RWPE2 (cell line): ENCODE results near the gene PCDHGB4.
"Not testable (repeated sequence)": the region's sequence is repeated elsewhere in the genome, so short reads cannot be mapped to it uniquely, and the experiment has no call there.

ENCODE experiments used
- ATAC-seq: fragments of 200-7000 bp; cut with Tn5 transposase; 3 replicates; pipeline ENCODE4 v1.9.1; 2021; ENCODE audit warnings: low read depth
- DNase-seq: peaks from one replicate; pipeline ENCODE4 v3.0.0-alpha.2; 2020; ENCODE audit warnings: low spot score
- H3K27ac ChIP-seq: fragments of 450-650 bp; 2 replicates; pipeline ENCODE4 v1.5.1; 2017; ENCODE audit warnings: mild to moderate bottlenecking; ENCODE audit not compliant: poor library complexity, severe bottlenecking
- H3K27me3 ChIP-seq: fragments of 250-450 bp; sonication (Bioruptor Pico); 2 replicates; pipeline ENCODE4 v1.5.1; 2021; ENCODE audit warnings: mild to moderate bottlenecking, moderate library complexity; ENCODE audit not compliant: insufficient read depth, poor library complexity, severe bottlenecking
- H3K36me3 ChIP-seq: fragments of 250-450 bp; sonication (Bioruptor Pico); 2 replicates; pipeline ENCODE4 v1.5.1; 2020; ENCODE audit warnings: low read depth, mild to moderate bottlenecking, moderate library complexity
- H3K4me1 ChIP-seq: fragments of 250-450 bp; sonication (Bioruptor Pico); 2 replicates; pipeline ENCODE4 v1.5.1; 2021; ENCODE audit warnings: mild to moderate bottlenecking, moderate library complexity; ENCODE audit not compliant: insufficient read depth, poor library complexity, severe bottlenecking
- H3K4me3 ChIP-seq: fragments of 250-450 bp; sonication (Bioruptor Pico); 2 replicates; pipeline ENCODE4 v1.5.1; 2021; ENCODE audit warnings: mild to moderate bottlenecking, moderate library complexity; ENCODE audit not compliant: severe bottlenecking
- H3K9me3 ChIP-seq: fragments of 250-450 bp; sonication (Bioruptor Pico); 2 replicates; pipeline ENCODE4 v1.5.1; 2021; ENCODE audit warnings: mild to moderate bottlenecking, moderate library complexity; ENCODE audit not compliant: severe bottlenecking
- TF ChIP-seq, protein P1 (sequence below): fragments of 450-650 bp; IDR thresholded peaks from one replicate; pipeline ENCODE4 v1.5.1; 2017; ENCODE audit warnings: mild to moderate bottlenecking, moderate library complexity; ENCODE audit not compliant: poor library complexity, severe bottlenecking

Gene PCDHGB4

DNA sequence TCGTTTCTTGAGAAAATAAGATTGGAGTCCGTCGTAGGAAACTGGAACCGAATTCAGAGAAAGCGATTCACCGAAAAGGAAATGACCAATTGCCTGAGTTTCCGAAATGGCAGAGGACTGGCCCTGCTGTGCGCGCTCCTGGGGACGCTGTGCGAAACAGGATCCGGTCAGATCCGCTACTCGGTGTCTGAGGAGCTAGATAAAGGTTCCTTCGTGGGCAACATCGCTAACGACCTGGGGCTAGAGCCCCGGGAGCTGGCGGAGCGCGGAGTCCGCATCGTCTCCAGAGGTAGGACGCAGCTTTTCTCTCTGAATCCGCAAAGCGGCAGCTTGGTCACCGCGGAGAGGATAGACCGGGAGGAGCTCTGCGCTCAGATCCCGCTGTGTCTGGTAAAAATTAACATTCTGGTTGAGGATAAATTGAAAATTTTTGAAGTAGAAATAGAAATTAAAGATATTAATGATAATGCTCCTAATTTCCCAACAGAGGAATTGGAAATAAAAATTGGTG lies 43.5 kb upstream of the PCDHGB4 start:
- peak overlapping the region; percentile 5 for H3K4me3 ChIP-seq
- no peak overlapping the region for H3K27ac ChIP-seq
- peaks cover 80% of the 10 kb centered on the region for H3K27me3 ChIP-seq
- no peak for ATAC-seq
- H3K9me3 ChIP-seq, result peaks cover 7% of the 10 kb centered on the region
- H3K36me3 ChIP-seq, result no peaks in the 10 kb centered on the region
- H3K4me1 ChIP-seq, result no peaks in the 10 kb centered on the region
- no peak for DNase-seq
- TF ChIP-seq, protein P1, sequence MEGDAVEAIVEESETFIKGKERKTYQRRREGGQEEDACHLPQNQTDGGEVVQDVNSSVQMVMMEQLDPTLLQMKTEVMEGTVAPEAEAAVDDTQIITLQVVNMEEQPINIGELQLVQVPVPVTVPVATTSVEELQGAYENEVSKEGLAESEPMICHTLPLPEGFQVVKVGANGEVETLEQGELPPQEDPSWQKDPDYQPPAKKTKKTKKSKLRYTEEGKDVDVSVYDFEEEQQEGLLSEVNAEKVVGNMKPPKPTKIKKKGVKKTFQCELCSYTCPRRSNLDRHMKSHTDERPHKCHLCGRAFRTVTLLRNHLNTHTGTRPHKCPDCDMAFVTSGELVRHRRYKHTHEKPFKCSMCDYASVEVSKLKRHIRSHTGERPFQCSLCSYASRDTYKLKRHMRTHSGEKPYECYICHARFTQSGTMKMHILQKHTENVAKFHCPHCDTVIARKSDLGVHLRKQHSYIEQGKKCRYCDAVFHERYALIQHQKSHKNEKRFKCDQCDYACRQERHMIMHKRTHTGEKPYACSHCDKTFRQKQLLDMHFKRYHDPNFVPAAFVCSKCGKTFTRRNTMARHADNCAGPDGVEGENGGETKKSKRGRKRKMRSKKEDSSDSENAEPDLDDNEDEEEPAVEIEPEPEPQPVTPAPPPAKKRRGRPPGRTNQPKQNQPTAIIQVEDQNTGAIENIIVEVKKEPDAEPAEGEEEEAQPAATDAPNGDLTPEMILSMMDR, result peak; percentile 31

DNA sequence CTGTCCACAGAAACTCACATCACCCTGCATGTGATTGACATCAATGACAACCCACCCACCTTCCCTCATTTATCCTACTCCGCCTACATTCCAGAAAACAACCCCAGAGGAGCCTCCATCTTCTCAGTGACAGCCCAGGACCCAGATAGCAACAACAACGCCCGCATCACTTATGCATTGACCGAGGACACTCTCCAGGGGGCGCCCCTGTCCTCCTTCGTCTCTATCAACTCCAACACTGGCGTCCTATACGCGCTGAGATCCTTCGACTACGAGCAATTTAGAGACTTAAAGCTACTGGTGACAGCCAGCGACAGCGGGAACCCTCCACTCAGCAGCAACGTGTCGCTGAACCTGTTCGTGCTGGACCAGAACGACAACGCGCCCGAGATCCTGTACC lies 42.2 kb upstream of the PCDHGB4 start:
- peaks cover 80% of the 10 kb centered on the region for H3K27me3 ChIP-seq
- H3K36me3 ChIP-seq, result no peaks in the 10 kb centered on the region
- DNase-seq, result no peak
- H3K4me3 ChIP-seq, result no peak overlapping the region
- no peaks in the 10 kb centered on the region for H3K9me3 ChIP-seq
- ATAC-seq, result no peak
- H3K4me1 ChIP-seq, result no peaks in the 10 kb centered on the region
- H3K27ac ChIP-seq, result no peak overlapping the region
- TF ChIP-seq, protein P1, result no peak

DNA sequence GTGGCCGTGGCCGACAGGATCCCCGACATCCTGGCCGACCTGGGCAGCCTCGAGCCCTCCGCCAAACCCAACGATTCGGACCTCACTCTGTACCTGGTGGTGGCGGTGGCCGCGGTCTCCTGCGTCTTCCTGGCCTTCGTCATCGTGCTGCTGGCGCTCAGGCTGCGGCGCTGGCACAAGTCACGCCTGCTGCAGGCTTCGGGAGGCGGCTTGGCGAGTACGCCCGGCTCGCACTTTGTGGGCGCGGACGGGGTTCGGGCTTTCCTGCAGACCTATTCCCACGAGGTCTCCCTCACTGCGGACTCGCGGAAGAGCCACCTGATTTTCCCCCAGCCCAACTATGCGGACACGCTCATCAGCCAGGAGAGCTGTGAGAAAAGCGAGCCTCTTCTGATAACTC lies 41.5 kb upstream of the PCDHGB4 start:
- not testable (repeated sequence) for DNase-seq, H3K27ac ChIP-seq, H3K4me1 ChIP-seq, ATAC-seq, H3K9me3 ChIP-seq, H3K4me3 ChIP-seq, H3K36me3 ChIP-seq
- peaks cover 81% of the 10 kb centered on the region for H3K27me3 ChIP-seq

DNA sequence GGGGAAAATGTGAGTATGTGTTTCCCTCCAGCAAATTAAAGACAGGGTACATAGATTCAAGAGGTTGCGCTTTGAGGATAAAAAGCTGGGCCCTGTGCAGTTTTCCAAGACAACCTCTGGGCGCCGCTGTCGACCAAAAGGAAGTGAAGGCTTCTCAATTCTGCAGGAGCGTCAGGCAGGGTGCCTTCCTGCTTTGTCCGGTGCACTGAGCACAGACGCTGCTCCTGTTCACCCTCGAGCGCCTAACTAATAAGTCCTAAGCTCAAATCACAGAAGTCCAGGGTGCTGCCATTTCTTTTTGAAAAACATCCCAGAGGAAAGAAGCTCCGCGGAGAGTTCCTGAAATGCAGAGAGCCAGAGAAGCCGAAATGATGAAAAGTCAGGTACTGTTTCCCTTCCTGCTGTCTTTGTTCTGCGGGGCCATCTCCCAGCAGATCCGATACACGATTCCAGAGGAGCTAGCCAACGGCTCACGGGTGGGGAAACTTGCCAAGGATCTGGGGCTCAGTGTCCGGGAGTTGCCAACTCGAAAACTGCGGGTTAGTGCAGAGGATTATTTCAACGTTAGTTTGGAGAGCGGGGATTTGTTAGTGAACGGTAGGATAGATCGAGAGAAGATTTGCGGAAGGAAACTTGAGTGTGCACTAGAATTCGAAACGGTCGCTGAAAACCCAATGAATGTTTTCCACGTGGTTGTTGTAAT lies 37.4 kb upstream of the PCDHGB4 start, which contains the start of gene PCDHGB1:
PCDHGB1 (plus strand) TSS at position 183 of the 703 bp plus-strand sequence; CDS start at position 345, 162 bp downstream.
- Histone ChIP-seq H3K4me3 (no peak within 1 kb of the TSS), H3K27me3 (peaks cover 76% of the 10 kb centered on the region), H3K27ac (no peak within 1 kb of the TSS), H3K9me3 (no peaks in the 10 kb centered on the region), H3K4me1 (no peaks in the 10 kb centered on the region), H3K36me3 (no peaks in the 10 kb centered on the region)
- DNase-seq (no peak), ATAC-seq (peak; percentile 50; the same call in 2 of the 3 replicates)
- TF ChIP-seq, protein P1, result peak; percentile 49

DNA sequence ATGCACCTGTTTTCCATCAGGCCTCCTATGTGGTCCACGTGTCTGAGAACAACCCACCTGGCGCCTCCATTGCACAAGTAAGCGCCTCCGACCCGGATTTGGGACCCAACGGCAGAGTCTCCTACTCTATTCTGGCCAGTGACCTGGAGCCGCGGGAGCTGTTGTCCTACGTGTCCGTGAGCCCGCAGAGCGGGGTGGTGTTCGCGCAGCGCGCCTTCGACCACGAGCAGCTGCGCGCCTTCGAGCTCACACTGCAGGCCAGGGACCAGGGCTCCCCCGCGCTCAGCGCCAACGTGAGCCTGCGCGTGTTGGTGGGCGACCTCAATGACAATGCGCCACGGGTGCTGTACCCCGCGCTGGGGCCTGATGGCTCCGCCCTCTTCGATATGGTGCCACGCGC lies 35.9 kb upstream of the PCDHGB4 start:
- Histone ChIP-seq H3K4me3 (no peak overlapping the region), H3K27ac (no peak overlapping the region), H3K9me3 (no peaks in the 10 kb centered on the region), H3K27me3 (peaks cover 76% of the 10 kb centered on the region), H3K36me3 (no peaks in the 10 kb centered on the region), H3K4me1 (no peaks in the 10 kb centered on the region)
- DNase-seq, result no peak
- TF ChIP-seq, protein P1, result no peak
- no peak for ATAC-seq
